NCI-H2081 treated with DMSO at 0.1 percent for 48 hours (cell line): ENCODE data around the gene LCP2.
"Not testable (repeated sequence)": the region's sequence is repeated elsewhere in the genome, so short reads cannot be mapped to it uniquely, and the experiment has no call there.

Experiments
- DNase-seq: peaks from one replicate; lab custom pipeline; 2025; lab: John Stamatoyannopoulos, UW

LCP2 gene

GRCh38 chr5:170273968-170274710 is 23.4 kb downstream of the LCP2 start:
- no peak for DNase-seq

GRCh38 chr5:170270293-170271069 is 27.1 kb downstream of the LCP2 start:
- DNase-seq, result no peak

GRCh38 chr5:170269579-170269978 is 28.0 kb downstream of the LCP2 start:
- no peak for DNase-seq

GRCh38 chr5:170268884-170269283 is 28.7 kb downstream of the LCP2 start:
- no peak for DNase-seq

GRCh38 chr5:170268153-170268689 is 29.4 kb downstream of the LCP2 start:
- no peak for DNase-seq

GRCh38 chr5:170267431-170268152 is 30.0 kb downstream of the LCP2 start:
- DNase-seq, result no peak

GRCh38 chr5:170266570-170267381 is 30.8 kb downstream of the LCP2 start:
- DNase-seq, result no peak

- DNase-seq, result no peak
Observed at GRCh38 chr5:170265522-170265921, 32.1 kb downstream of the LCP2 start.

GRCh38 chr5:170263906-170264305 is 33.7 kb downstream of the LCP2 start:
- DNase-seq, result no peak

- no peak for DNase-seq
Observed at GRCh38 chr5:170262061-170263045, 35.2 kb downstream of the LCP2 start.

- no peak for DNase-seq
Observed at GRCh38 chr5:170261528-170262043, 36.0 kb downstream of the LCP2 start.

GRCh38 chr5:170257370-170257769 is 40.2 kb downstream of the LCP2 start:
- DNase-seq, result no peak

- no peak for DNase-seq
Observed at GRCh38 chr5:170256571-170256970, 41.0 kb downstream of the LCP2 start.

- no peak for DNase-seq
Observed at GRCh38 chr5:170254056-170254455, 43.5 kb downstream of the LCP2 start.

GRCh38 chr5:170252720-170253350 is 44.7 kb downstream of the LCP2 start:
- no peak for DNase-seq

GRCh38 chr5:170252109-170252508 is 45.5 kb downstream of the LCP2 start:
- no peak for DNase-seq

- DNase-seq, result no peak
Observed at GRCh38 chr5:170251462-170251861, 46.1 kb downstream of the LCP2 start.

GRCh38 chr5:170250810-170251317 is 46.7 kb downstream of the LCP2 start:
- DNase-seq, result no peak

GRCh38 chr5:170249355-170249754 is 48.2 kb downstream of the LCP2 start:
- DNase-seq, result no peak

- not testable (repeated sequence) for DNase-seq
Observed at GRCh38 chr5:170248931-170249227, 48.7 kb downstream of the LCP2 start.
